SK-N-SH treated with all-trans-retinoic acid at 6 μM for 48 hours (cell line): ENCODE results near the gene PRKAR1B.
A peak's percentile ranks its signal among the peaks of the same experiment; 100 is the strongest.

Experiments
- ATAC-seq: fragments of 200-7000 bp; cut with Tn5 transposase; 3 replicates; pipeline ENCODE4 v1.9.1; 2020; ENCODE audit warnings: mild to moderate bottlenecking, moderate library complexity
- ARNTL ChIP-seq: fragments of 450-650 bp; formaldehyde crosslinking; IDR thresholded peaks from 2 replicates; pipeline ENCODE4 v1.5.0; 2020; ENCODE audit warnings: low read depth, mild to moderate bottlenecking, moderate library complexity, borderline replicate concordance
- CREB5 ChIP-seq: fragments of 250-450 bp; sonication (Bioruptor Pico); IDR thresholded peaks from 2 replicates; pipeline ENCODE4 v1.5.1; 2020; ENCODE audit warnings: low read depth, mild to moderate bottlenecking, moderate library complexity
- CSDC2 ChIP-seq: fragments of 250-450 bp; sonication (Bioruptor Pico); IDR thresholded peaks from 2 replicates; pipeline ENCODE4 v1.5.0; 2020; ENCODE audit warnings: mild to moderate bottlenecking, moderate library complexity
- CSRNP3 ChIP-seq: fragments of 250-450 bp; sonication (Bioruptor Pico); IDR thresholded peaks from 2 replicates; pipeline ENCODE4 v1.5.1; 2021; ENCODE audit warnings: mild to moderate bottlenecking, moderate library complexity
- ESRRG ChIP-seq: fragments of 250-450 bp; sonication (Bioruptor Pico); IDR thresholded peaks from 2 replicates; pipeline ENCODE4 v1.6.1; 2021; ENCODE audit warnings: mild to moderate bottlenecking
- GLIS3 ChIP-seq: fragments of 250-450 bp; sonication (Bioruptor Pico); IDR thresholded peaks from 2 replicates; pipeline ENCODE4 v1.5.0; 2020; ENCODE audit warnings: mild to moderate bottlenecking, moderate library complexity
- OSR1 ChIP-seq: fragments of 250-450 bp; sonication (Bioruptor Pico); IDR thresholded peaks from 2 replicates; pipeline ENCODE4 v1.8.0; 2022; ENCODE audit warnings: moderate library complexity, mild to moderate bottlenecking, inconsistent platforms
- PATZ1 ChIP-seq: fragments of 250-450 bp; sonication (Bioruptor Pico); IDR thresholded peaks from 2 replicates; pipeline ENCODE4 v1.8.0; 2020; ENCODE audit warnings: mild to moderate bottlenecking, moderate library complexity, borderline replicate concordance
- POU6F1 ChIP-seq: fragments of 250-450 bp; sonication (Bioruptor Pico); IDR thresholded peaks from 2 replicates; pipeline ENCODE4 v1.8.0; 2021; ENCODE audit warnings: low read depth, mild to moderate bottlenecking, moderate library complexity, borderline replicate concordance
- PPARA ChIP-seq: fragments of 250-450 bp; sonication (Bioruptor Pico); IDR thresholded peaks from 2 replicates; pipeline ENCODE4 v1.5.0; 2020; ENCODE audit warnings: mild to moderate bottlenecking, borderline replicate concordance
- RARB ChIP-seq: fragments of 250-450 bp; sonication (Bioruptor Pico); IDR thresholded peaks from 2 replicates; pipeline ENCODE4 v1.8.0; 2021; ENCODE audit warnings: mild to moderate bottlenecking, moderate library complexity
- SNAI2 ChIP-seq: fragments of 250-450 bp; sonication (Bioruptor Pico); IDR thresholded peaks from 2 replicates; pipeline ENCODE4 v1.5.0; 2020; ENCODE audit warnings: mild to moderate bottlenecking, moderate library complexity
- TOX ChIP-seq: fragments of 250-450 bp; sonication (Bioruptor Pico); IDR thresholded peaks from 2 replicates; pipeline ENCODE4 v1.8.0; 2021; ENCODE audit warnings: mild to moderate bottlenecking, moderate library complexity, borderline replicate concordance
- ZC3H10 ChIP-seq: fragments of 250-450 bp; sonication (Bioruptor Pico); IDR thresholded peaks from 2 replicates; pipeline ENCODE4 v1.5.1; 2021; ENCODE audit warnings: mild to moderate bottlenecking, moderate library complexity
- ZFP3 ChIP-seq: fragments of 250-450 bp; sonication (Bioruptor Pico); IDR thresholded peaks from 2 replicates; pipeline ENCODE4 v1.5.0; 2020; ENCODE audit warnings: mild to moderate bottlenecking, moderate library complexity
- ZFP30 ChIP-seq: fragments of 450-650 bp; formaldehyde crosslinking; IDR thresholded peaks from 2 replicates; pipeline ENCODE4 v1.5.0; 2022; ENCODE audit warnings: mild to moderate bottlenecking, moderate library complexity
- ZNF565 ChIP-seq: fragments of 450-650 bp; formaldehyde crosslinking; conservative IDR thresholded peaks from 2 replicates; pipeline ENCODE4 v1.5.0; 2020; ENCODE audit warnings: low read depth, mild to moderate bottlenecking, moderate library complexity
- ZNF70 ChIP-seq: fragments of 450-650 bp; formaldehyde crosslinking; IDR thresholded peaks from 2 replicates; pipeline ENCODE4 v1.5.0; 2020; ENCODE audit warnings: mild to moderate bottlenecking, moderate library complexity
- ZNF8 ChIP-seq: fragments of 450-650 bp; formaldehyde crosslinking; IDR thresholded peaks from 2 replicates; pipeline ENCODE4 v1.5.0; 2020; ENCODE audit warnings: mild to moderate bottlenecking, moderate library complexity

The PRKAR1B gene

GRCh38 chr7:662576-662975, 64.5 kb downstream of the PRKAR1B start:
- no peak for ATAC-seq
- TF ChIP-seq ZNF565 (CRISPR knock-in tag) = no peak
- no peak for TF ChIP-seq ARNTL (CRISPR knock-in tag)
- no peak for TF ChIP-seq PATZ1 (CRISPR knock-in tag)

GRCh38 chr7:659996-660395, 67.1 kb downstream of the PRKAR1B start:
- TF ChIP-seq ZFP30 (CRISPR knock-in tag) (no peak), PATZ1 (CRISPR knock-in tag) (no peak), ARNTL (CRISPR knock-in tag) (no peak), CSDC2 (CRISPR knock-in tag) (no peak), TOX (CRISPR knock-in tag) (no peak), GLIS3 (CRISPR knock-in tag) (no peak), SNAI2 (CRISPR knock-in tag) (no peak), CREB5 (CRISPR knock-in tag) (no peak), OSR1 (CRISPR knock-in tag) (no peak), CSRNP3 (no peak), RARB (CRISPR knock-in tag) (no peak), ZFP3 (CRISPR knock-in tag) (no peak)
- no peak for ATAC-seq

- no peak for ATAC-seq
- TF ChIP-seq OSR1 (CRISPR knock-in tag) (no peak), CREB5 (CRISPR knock-in tag) (no peak), GLIS3 (CRISPR knock-in tag) (no peak), ZNF8 (CRISPR knock-in tag) (no peak), CSDC2 (CRISPR knock-in tag) (no peak)
Measured at GRCh38 chr7:659306-659847, 67.7 kb downstream of the PRKAR1B start.

GRCh38 chr7:657565-658119, 69.4 kb downstream of the PRKAR1B start:
- peak; percentile 35; the same call in 2 of the 3 replicates for ATAC-seq
- TF ChIP-seq ZNF70 (CRISPR knock-in tag) = no peak
- no peak for TF ChIP-seq CSRNP3
- no peak for TF ChIP-seq PPARA
- TF ChIP-seq ZC3H10 (CRISPR knock-in tag) = no peak
- TF ChIP-seq TOX (CRISPR knock-in tag) = no peak
- no peak for TF ChIP-seq RARB (CRISPR knock-in tag)
- no peak for TF ChIP-seq ESRRG (CRISPR knock-in tag)
- no peak for TF ChIP-seq CREB5 (CRISPR knock-in tag)
- no peak for TF ChIP-seq ZNF565 (CRISPR knock-in tag)
- no peak for TF ChIP-seq ZFP3 (CRISPR knock-in tag)
- no peak for TF ChIP-seq ARNTL (CRISPR knock-in tag)
- no peak for TF ChIP-seq POU6F1 (CRISPR knock-in tag)
- no peak for TF ChIP-seq GLIS3 (CRISPR knock-in tag)
- TF ChIP-seq PATZ1 (CRISPR knock-in tag) = no peak
